Upper lobe of right lung (tissue), 1 donor: Measurements from ENCODE around the gene S100G. TPM values are rescaled to one million over a fixed set of nuclear protein-coding genes. Genes with fewer than 3 reads are reported as not detected.

Experiments
- ATAC-seq: fragments of 200-7000 bp; cut with Tn5 transposase; one replicate; pipeline ENCODE4 v1.9.1; 2020; ENCODE audit warnings: mild to moderate bottlenecking, moderate library complexity
- DNase-seq: peaks from one replicate; pipeline ENCODE4 v3.0.0-alpha.2; 2020
- H3K27ac ChIP-seq: fragments of 200-600 bp; one replicate; pipeline ENCODE4 v1.8.0; 2022
- H3K27me3 ChIP-seq: fragments of 200-600 bp; one replicate; pipeline ENCODE4 v1.8.0; 2022; ENCODE audit warnings: mild to moderate bottlenecking
- H3K36me3 ChIP-seq: fragments of 200-600 bp; one replicate; pipeline ENCODE4 v1.8.0; 2022
- H3K4me1 ChIP-seq: fragments of 200-600 bp; one replicate; pipeline ENCODE4 v1.8.0; 2022
- H3K4me3 ChIP-seq: fragments of 200-600 bp; one replicate; pipeline ENCODE4 v1.8.0; 2022; ENCODE audit warnings: mild to moderate bottlenecking
- H3K9me3 ChIP-seq: fragments of 200-600 bp; one replicate; pipeline ENCODE4 v1.8.0; 2022
- CTCF ChIP-seq: fragments of 200-600 bp; IDR thresholded peaks from one replicate; pipeline ENCODE4 v1.8.0; 2022; ENCODE audit warnings: antibody characterized with exemption
- intact Hi-C: fragments of 100-400 bp; cut with DNase I; formaldehyde crosslinking; loops from one replicate; pipeline ENCODE4 v1.11.0; 2022
- total RNA-seq: library from RNA; stranded (reverse); fragmentation: NEBNext Ultra II Directional; extraction: Animal tissue kit (Norgen Biotek cat#: 25700); gene quantifications from one replicate; pipeline ENCODE4 v1.2.1, GENCODE V29; 2021
- donor health status: DM: no; HTN: yes; CAD: no; lungs with severe emphysema.

The S100G gene
- total RNA-seq, 1 donor from 2014 or later: not detected

DNA sequence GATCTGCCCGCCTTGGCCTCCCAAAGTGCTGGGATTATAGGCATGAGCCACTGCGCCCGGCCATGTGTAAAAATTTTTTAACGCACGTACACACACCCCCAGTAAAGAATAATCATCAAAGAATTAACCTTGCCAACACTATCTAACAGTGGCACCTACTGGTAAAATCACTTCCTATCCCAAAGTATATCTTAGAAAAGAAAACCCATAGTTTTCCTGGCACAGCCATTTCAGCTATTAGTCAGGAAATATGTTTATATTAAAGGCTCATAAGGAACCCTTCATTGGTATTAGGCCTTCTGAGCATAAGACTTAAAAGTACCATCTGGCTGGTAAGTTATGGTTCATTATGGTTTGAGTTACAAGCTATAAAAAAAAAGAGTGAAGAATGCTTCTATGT is 14.1 kb downstream of the S100G start:
- DNase-seq: no peak
- intact Hi-C loops: no loop called here
- H3K27ac ChIP-seq: no peak overlapping the region
- no peak for TF ChIP-seq CTCF
- H3K4me3 ChIP-seq: no peak overlapping the region
- peaks cover 6% of the 10 kb centered on the region for H3K36me3 ChIP-seq
- H3K9me3 ChIP-seq: no peaks in the 10 kb centered on the region
- H3K27me3 ChIP-seq: no peaks in the 10 kb centered on the region
- H3K4me1 ChIP-seq: no peaks in the 10 kb centered on the region
- ATAC-seq: no peak

- intact Hi-C loops: no loop called here
- no peaks in the 10 kb centered on the region for H3K27me3 ChIP-seq
Measured at GRCh38 chrX:16664626-16665025, 14.7 kb downstream of the S100G start.

DNA sequence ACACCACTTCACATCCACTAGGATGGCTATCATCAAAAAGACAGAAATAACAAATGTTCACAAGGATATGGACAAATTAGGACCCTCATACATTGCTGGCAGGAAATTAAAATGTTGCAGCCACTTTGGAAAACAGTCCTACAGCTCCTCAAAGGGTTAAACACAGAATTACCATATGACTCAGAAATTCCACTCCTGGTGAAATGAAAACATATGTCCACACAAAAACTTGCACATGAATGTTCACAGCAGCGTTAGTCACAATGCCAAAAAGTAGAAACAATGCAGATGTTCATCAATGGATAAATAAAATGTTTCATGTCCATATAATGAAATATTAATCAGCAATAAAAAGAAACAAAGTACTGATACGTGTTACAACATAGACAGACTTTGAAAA is 15.1 kb downstream of the S100G start:
- H3K4me1 ChIP-seq: no peaks in the 10 kb centered on the region
- intact Hi-C loops: no loop called here
- no peak for DNase-seq
- TF ChIP-seq CTCF: no peak
- no peak overlapping the region for H3K4me3 ChIP-seq
- no peaks in the 10 kb centered on the region for H3K27me3 ChIP-seq
- ATAC-seq: no peak
- H3K36me3 ChIP-seq: peaks cover 6% of the 10 kb centered on the region
- H3K27ac ChIP-seq: no peak overlapping the region
- H3K9me3 ChIP-seq: no peaks in the 10 kb centered on the region

More at GRCh38 chrX:16664626-16665025, 14.7 kb downstream of the S100G start:
- no peak for ATAC-seq
- H3K4me3 ChIP-seq: no peak overlapping the region
- peaks cover 6% of the 10 kb centered on the region for H3K36me3 ChIP-seq
- no peaks in the 10 kb centered on the region for H3K9me3 ChIP-seq
- TF ChIP-seq CTCF: no peak
- no peak overlapping the region for H3K27ac ChIP-seq
- no peak for DNase-seq
- H3K4me1 ChIP-seq: no peaks in the 10 kb centered on the region

DNA sequence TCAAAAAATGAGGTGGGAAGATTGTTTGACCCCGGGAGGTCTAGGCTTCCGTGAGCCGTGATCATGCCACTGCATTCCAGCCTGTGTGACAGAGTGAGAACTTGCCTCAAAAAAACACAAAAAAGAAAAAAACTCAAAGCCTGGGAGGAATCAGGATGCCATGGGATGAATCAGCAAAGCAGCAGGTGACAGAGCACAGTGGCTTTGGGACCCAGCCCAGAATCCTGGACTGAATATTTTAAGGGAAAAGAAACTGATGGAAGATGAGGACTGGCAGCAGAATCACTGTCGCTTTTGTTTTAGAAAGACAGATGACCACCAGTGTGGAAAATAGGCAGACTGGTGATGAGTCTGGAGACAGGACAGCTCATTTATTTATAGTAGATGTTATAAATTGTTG is 16.6 kb downstream of the S100G start:
- H3K36me3 ChIP-seq: peaks cover 6% of the 10 kb centered on the region
- no peak for ATAC-seq
- TF ChIP-seq CTCF: no peak
- no peaks in the 10 kb centered on the region for H3K27me3 ChIP-seq
- intact Hi-C loops: no loop called here
- H3K9me3 ChIP-seq: no peaks in the 10 kb centered on the region
- H3K4me1 ChIP-seq: no peaks in the 10 kb centered on the region
- DNase-seq: no peak
- no peak overlapping the region for H3K4me3 ChIP-seq
- H3K27ac ChIP-seq: no peak overlapping the region

DNA sequence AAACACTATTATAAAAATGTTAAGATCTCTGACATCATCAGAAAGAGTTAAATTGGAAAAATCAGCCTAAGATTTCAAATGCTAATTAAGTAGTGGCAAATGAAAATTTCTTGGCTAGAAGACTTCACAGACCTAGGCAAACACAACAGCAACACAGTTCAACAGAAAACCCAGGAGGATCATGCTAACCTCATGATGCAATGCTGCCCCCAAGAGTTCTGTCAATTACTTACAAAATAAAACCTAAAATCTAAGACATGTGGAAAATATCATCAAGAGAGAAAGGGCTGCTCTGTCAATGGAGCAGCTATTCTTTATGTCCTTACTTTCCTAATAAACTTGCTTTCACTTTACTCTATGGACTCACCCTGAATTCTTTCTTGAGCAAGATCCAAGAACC is 21.0 kb downstream of the S100G start:
- Histone ChIP-seq H3K36me3 (peaks cover 6% of the 10 kb centered on the region), H3K9me3 (no peaks in the 10 kb centered on the region), H3K4me3 (no peak overlapping the region), H3K27ac (no peak overlapping the region), H3K27me3 (no peaks in the 10 kb centered on the region), H3K4me1 (no peaks in the 10 kb centered on the region)
- TF ChIP-seq CTCF: peak; percentile 21
- intact Hi-C loops: no loop called here
- ATAC-seq: no peak
- no peak for DNase-seq

GRCh38 chrX:16678689-16679088 is 28.7 kb downstream of the S100G start:
- peaks cover 18% of the 10 kb centered on the region for H3K36me3 ChIP-seq
- no peaks in the 10 kb centered on the region for H3K4me1 ChIP-seq
- ATAC-seq: no peak
- intact Hi-C loops: no loop called here
- TF ChIP-seq CTCF: no peak
- no peaks in the 10 kb centered on the region for H3K27me3 ChIP-seq
- no peak overlapping the region for H3K27ac ChIP-seq
- H3K4me3 ChIP-seq: no peak overlapping the region
- no peak for DNase-seq
- H3K9me3 ChIP-seq: no peaks in the 10 kb centered on the region
